GM12801 (cell line): ENCODE data around the gene SKP2.

Source experiments
- TF ChIP-seq, protein P1 (sequence below): IDR thresholded peaks from one replicate; pipeline ENCODE4 v1.5.1; 2011; ENCODE audit warnings: control low read depth; ENCODE audit not compliant: insufficient read length; ENCODE audit errors: extremely low read depth

SKP2 gene

GRCh38 chr5:36209664-36210063 is 57.8 kb downstream of the SKP2 start:
- TF ChIP-seq, protein P1, sequence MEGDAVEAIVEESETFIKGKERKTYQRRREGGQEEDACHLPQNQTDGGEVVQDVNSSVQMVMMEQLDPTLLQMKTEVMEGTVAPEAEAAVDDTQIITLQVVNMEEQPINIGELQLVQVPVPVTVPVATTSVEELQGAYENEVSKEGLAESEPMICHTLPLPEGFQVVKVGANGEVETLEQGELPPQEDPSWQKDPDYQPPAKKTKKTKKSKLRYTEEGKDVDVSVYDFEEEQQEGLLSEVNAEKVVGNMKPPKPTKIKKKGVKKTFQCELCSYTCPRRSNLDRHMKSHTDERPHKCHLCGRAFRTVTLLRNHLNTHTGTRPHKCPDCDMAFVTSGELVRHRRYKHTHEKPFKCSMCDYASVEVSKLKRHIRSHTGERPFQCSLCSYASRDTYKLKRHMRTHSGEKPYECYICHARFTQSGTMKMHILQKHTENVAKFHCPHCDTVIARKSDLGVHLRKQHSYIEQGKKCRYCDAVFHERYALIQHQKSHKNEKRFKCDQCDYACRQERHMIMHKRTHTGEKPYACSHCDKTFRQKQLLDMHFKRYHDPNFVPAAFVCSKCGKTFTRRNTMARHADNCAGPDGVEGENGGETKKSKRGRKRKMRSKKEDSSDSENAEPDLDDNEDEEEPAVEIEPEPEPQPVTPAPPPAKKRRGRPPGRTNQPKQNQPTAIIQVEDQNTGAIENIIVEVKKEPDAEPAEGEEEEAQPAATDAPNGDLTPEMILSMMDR: no peak

DNA sequence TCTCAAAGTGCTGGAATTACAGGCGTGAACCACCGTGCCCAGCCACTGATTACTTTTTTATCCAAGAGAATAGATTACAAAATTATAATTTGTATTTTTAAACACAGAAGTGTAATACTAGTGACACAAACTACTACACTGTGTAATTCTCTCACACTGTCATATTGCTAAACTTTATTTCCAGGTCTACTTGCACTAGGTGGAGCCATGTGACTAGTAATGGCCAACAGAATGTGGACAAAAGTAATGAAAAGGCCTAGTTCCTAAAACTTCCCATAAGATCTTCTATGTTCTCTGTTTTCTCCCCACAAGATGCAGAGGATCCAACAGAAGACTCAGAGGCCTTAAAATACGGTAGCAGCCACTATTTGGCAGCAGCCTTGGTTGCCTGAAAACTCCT is 62.5 kb downstream of the SKP2 start:
- TF ChIP-seq, protein P1: no peak

GRCh38 chr5:36215910-36216309 is 64.0 kb downstream of the SKP2 start:
- TF ChIP-seq, protein P1: no peak

DNA sequence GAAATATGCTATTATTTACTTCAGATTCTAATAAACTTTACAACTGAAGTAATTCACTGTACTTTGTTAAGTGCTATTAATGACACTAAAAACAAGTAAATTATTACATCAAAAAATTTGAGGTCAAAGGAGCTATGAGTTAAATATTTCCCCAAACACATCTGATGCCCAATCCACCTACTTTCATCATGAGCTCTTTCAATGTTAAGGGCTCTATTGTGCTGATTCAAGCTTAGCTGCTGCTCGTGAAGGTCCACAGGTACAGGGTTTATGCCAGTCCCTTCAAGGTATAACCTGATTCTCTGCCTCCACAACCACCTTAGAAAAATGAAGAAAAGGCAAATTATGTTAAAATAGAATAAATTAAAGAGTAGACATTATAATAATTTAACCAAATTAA is 65.7 kb downstream of the SKP2 start:
- TF ChIP-seq, protein P1: no peak

- TF ChIP-seq, protein P1: no peak
Observed at GRCh38 chr5:36217988-36218387, 66.1 kb downstream of the SKP2 start.

DNA sequence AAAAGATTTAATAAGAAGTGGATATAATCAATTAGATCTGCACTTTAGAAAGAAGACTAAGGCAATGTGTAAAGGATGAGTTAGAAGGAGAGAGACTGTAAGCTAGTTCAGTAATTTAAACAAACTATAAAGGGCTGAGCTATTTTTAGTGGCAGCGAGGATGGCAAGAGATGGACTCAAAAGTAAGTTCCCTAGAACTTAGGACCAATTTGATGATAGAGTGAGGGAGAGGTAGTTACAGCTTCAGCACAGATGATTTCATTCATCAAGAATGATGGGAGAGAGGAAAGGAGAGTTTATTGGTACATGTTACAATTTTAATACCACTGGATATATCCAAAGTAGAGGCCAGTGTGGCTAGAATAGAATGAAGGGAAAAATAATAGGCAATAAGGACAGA is 70.7 kb downstream of the SKP2 start:
- TF ChIP-seq, protein P1: no peak

- TF ChIP-seq, protein P1: no peak
Observed at GRCh38 chr5:36227046-36227445, 75.1 kb downstream of the SKP2 start.

DNA sequence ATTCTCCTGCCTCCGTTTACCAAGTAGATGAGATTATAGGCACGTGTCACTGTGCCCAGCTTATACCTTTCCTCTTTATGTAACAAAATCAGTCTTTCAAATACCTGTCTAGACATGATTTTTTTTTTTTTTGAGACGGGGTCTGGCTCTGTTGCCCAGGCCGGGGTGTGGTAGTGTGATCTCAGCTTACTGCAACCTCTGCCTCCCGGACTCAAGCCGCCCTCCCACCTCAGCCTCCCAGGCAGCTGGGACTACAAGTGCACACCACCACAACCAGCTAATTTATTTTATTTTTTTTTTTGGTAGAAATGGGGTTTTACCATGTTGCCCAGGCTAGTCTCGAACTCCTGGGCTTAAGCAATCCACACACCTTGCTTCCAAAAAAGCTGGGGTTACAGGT is 76.6 kb downstream of the SKP2 start:
- TF ChIP-seq, protein P1: no peak
